ENCODE measurements around the gene PSMD8. TPM values are rescaled to one million over a fixed set of nuclear protein-coding genes. Genes with fewer than 3 reads are reported as not detected.

Gene PSMD8
- total RNA-seq, 1 experiment from 2014 or later = 195 TPM

GRCh38 chr19:38360351-38360750 lies 14.0 kb upstream of the PSMD8 start:
- Histone ChIP-seq H3K4me2 (ENCODE audit: low read length) (no peak overlapping the region), H3K9me3 (ENCODE audit: control insufficient read depth in 1 of 2, insufficient read depth in 1 of 2, low read depth in 1 of 2, low read length in 2 of 2) (no peaks in the 10 kb centered on the region), H4K20me1 (ENCODE audit: insufficient read depth) (no peaks in the 10 kb centered on the region), H3K27me3 (ENCODE audit: insufficient read depth, low read length) (peaks cover 11% of the 10 kb centered on the region; the same call in 1 of the 2 replicates), H3K79me2 (ENCODE audit: insufficient read depth, low read length) (no peaks in the 10 kb centered on the region), H3K36me3 (ENCODE audit: control insufficient read depth in 1 of 2, insufficient read depth in 2 of 2, low read length in 2 of 2) (no peaks in the 10 kb centered on the region), H3K4me3 (replicated peaks in 1 of 2; ENCODE audit: low read depth in 1 of 2, low read length in 2 of 2) (no peak overlapping the region), H3K4me1 (ENCODE audit: control insufficient read depth in 1 of 2, insufficient read depth in 2 of 2, low read length in 2 of 2) (peaks cover 8 to 20% of the 10 kb centered on the region in 2 experiments; a peak in 3 of 4 replicates), H3K27ac (ENCODE audit: low read depth, low read length) (no peak overlapping the region), H3K9ac (ENCODE audit: low read length) (no peak overlapping the region), H3K9me2 (ENCODE audit: insufficient read depth) (no peaks in the 10 kb centered on the region), H2AFZ (ENCODE audit: low read depth, low read length, poor library complexity, severe bottlenecking) (no peak overlapping the region)
- no peak for ATAC-seq
- TF ChIP-seq ATF3 (IDR thresholded peaks at IDR 0.05) (no peak), FOSL1 (IDR thresholded peaks at IDR 0.05; ENCODE audit: low read depth) (no peak), POLR2AphosphoS5 (IDR thresholded peaks at IDR 0.05; ENCODE audit: low read depth, low read length) (no peak), SIN3A (IDR thresholded peaks at IDR 0.05; ENCODE audit: low read depth) (no peak), YY1 (IDR thresholded peaks at IDR 0.05; ENCODE audit: extremely low read depth, insufficient replicate concordance, low read depth, low read length) (no peak), SP1 (IDR thresholded peaks at IDR 0.05; ENCODE audit: low read depth) (no peak), EZH2 (IDR thresholded peaks at IDR 0.05) (no peak), EZH2phosphoT487 (IDR thresholded peaks at IDR 0.05; ENCODE audit: borderline replicate concordance) (no peak), TCF7L2 (IDR thresholded peaks at IDR 0.05; ENCODE audit: borderline replicate concordance, extremely low read depth, insufficient read depth, insufficient read length) (no peak), EGR1 (IDR thresholded peaks at IDR 0.05; ENCODE audit: low read depth) (no peak), ZBTB33 (IDR thresholded peaks at IDR 0.05; ENCODE audit: extremely low read depth, insufficient replicate concordance, low read length) (no peak), ZNF274 (IDR thresholded peaks at IDR 0.05; ENCODE audit: low read depth, low read length) (no peak), CEBPB (IDR thresholded peaks at IDR 0.05; ENCODE audit: low read depth) (no peak)
- BruUV-seq (replicated peaks) = no TSS peak
- ChIA-PET POLR2A (no interaction called here), CTCF (no interaction called here), RAD21 (ENCODE audit: low non-redundant PET in 1 of 2, low total read pairs in 2 of 2, uncharacterized antibody in 2 of 2, unreplicated experiment in 2 of 2) (no interaction called here)
- intact Hi-C loops (cut with micrococcal nuclease) = no loop called here
- no peak for DNase-seq (ENCODE audit: low read depth, low spot score)
